GM19193 (cell line): ENCODE results near the gene BCLAF1.

Source experiments
- POLR2A ChIP-seq: IDR thresholded peaks from 4 replicates; pipeline ENCODE4 v1.6.1; 2011; ENCODE audit not compliant: insufficient read depth, insufficient read length; ENCODE audit errors: extremely low read depth

BCLAF1 gene

GRCh38 chr6:136284909-136285308 is 4.7 kb downstream of the BCLAF1 start:
- no peak for TF ChIP-seq POLR2A

DNA sequence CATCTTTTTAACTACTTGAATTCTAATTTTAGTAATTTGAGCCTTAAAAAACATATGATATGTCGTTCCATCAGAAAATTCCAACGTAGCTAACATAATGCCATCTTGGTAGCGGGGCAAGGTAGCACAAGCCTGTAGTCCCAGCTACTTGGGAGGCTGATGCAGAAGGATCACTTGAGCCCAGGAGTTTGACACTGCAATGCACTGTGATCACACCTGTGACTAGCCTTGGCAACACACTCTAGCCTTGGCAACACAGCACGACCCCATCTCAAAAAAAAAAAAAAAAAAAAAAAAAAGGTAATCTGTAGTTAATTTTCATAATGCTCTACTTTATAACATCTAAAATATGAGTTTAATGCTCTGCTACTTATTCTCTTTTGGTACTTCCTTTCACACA is 6.7 kb downstream of the BCLAF1 start:
- no peak for TF ChIP-seq POLR2A

GRCh38 chr6:136280032-136280609 is 9.5 kb downstream of the BCLAF1 start:
- no peak for TF ChIP-seq POLR2A

- TF ChIP-seq POLR2A = no peak
Observed at GRCh38 chr6:136274062-136274461, 15.6 kb downstream of the BCLAF1 start.

DNA sequence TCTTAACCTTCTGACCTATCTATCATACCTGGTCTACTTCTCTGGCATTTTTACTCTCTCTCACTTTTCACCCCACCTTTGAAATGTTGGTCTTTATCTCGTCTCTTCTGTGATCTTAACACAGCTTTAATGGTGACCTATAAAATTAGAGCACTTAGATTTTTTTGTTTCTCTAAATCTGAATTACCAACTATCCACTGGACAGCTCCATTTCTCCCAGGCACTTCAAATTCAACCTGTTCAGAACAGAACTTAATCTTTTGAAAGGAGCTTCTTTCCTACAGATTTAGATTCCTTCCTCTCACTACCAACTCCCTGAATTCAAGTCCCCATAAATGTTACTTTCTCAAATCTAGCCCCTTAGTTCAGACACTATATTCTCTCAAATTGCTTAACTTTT is 24.5 kb downstream of the BCLAF1 start:
- no peak for TF ChIP-seq POLR2A

DNA sequence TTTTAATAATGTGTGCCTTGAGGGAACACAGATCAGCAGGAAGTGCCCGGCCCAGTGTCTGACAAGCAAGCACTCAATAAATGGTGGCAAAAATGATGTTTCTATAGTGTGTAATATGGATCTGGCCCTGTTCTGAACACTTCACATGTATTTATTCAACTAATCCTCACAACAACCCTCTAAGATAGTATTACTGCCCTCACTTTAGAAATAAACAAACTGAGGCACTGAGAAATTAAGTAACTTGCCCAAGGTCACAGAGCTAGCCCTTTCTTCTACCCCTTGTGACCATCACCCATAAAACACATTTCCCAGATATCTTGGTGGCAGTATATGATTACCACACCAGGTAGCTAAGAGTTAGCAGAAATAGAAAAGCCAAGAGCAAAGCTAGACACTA is 26.7 kb downstream of the BCLAF1 start:
- no peak for TF ChIP-seq POLR2A

DNA sequence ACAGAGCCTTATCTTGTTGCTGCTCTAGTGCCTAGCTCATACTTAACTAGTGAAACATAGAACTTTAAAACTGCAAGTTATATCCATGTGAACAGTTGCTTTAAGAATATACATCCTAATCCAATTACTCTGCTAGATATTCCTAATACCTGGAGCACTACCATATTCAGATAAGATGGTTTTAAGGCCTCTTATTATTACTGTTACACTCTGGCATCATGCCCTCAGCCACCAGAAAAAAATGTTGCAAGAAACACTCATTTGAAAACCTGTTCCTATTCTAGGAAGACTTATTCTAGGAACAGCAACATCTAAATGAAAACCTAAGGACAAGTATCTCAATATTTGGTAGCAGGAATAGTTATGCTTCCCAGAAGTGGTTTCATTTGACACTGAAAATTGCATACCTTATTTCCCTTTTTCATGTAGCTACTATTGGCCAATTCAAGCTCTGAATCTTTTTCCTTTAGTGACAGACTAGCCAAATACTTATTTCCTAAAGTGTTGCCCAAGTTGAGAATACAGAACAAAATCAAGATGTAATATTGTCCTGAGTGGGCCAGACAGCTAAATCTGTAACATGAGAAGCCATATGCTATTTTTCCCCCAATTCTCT is 34.7 kb downstream of the BCLAF1 start:
- no peak for TF ChIP-seq POLR2A

GRCh38 chr6:136253734-136254133 is 35.9 kb downstream of the BCLAF1 start:
- TF ChIP-seq POLR2A = no peak

- TF ChIP-seq POLR2A = no peak
Observed at GRCh38 chr6:136252441-136252840, 37.2 kb downstream of the BCLAF1 start.

DNA sequence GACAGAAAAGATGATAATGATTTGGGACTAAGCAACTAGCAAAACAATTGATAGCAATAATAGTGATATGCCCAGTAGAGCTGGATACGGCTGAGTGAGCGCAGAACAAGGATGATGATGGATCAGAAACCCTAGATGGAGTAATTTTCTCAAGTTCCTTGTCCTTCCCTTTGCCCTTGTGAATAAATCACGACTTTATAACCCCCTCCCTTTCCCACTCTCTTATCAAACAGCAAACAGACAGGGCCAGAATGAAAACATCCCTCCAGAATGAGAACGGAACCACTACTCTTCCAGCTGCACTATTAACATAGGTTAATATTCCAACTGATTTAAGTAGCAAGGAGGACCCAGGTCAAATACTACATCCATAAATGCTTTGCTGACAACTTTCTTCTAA is 38.3 kb downstream of the BCLAF1 start:
- TF ChIP-seq POLR2A = no peak

- no peak for TF ChIP-seq POLR2A
Observed at GRCh38 chr6:136250686-136251008, 39.0 kb downstream of the BCLAF1 start.

DNA sequence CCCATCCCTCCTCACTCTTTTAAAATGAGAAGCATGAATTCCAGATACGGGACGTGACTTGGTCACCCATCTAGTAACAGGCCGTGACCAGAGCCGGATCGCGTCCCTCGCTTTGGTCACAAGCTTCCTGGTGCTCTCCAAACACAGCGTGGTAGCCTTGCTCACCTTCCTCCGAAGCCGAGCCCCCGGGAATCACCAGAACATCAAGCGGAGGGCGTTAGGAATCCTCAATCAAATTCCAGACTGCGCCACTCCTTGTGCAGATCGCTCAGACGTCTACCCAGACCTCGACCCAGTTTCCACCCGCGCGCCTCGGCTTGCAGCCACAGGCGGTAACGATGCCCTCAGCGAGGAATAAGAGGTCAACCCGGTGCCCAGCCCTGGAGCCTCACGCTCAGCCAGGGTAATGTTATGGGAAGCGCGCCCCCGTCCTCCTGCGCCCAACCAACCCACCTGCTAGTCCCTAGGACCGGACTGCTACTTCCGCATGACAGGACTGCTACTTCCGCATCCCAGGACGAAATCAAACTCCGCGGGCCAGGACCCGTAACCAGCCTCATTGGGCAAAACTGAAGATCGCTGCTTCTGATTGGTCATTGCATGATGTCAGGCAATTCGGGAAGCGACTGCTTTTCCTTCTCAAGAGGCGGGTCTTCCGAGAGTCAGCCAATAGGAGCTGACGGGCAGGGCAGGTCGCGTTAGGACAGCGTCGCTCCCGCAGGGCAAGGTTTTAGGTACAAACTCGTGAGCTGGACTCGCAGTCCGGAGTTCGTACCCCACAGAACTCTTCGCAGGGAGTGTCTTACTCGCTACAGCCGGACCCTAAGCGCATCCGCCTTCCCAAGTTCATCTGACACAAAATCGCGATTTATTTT is 39.6 kb downstream of the BCLAF1 start, which contains the start of gene MTFR2:
TSS of gene MTFR2 (minus strand) at position 501 of the 875 bp plus-strand sequence. CDS start 1,212 bp downstream, outside the sequence.
- peak; percentile 87 for TF ChIP-seq POLR2A

GRCh38 chr6:136249336-136249735 is 40.3 kb downstream of the BCLAF1 start:
- no peak for TF ChIP-seq POLR2A

- no peak for TF ChIP-seq POLR2A
Observed at GRCh38 chr6:136244061-136244616, 45.5 kb downstream of the BCLAF1 start.

DNA sequence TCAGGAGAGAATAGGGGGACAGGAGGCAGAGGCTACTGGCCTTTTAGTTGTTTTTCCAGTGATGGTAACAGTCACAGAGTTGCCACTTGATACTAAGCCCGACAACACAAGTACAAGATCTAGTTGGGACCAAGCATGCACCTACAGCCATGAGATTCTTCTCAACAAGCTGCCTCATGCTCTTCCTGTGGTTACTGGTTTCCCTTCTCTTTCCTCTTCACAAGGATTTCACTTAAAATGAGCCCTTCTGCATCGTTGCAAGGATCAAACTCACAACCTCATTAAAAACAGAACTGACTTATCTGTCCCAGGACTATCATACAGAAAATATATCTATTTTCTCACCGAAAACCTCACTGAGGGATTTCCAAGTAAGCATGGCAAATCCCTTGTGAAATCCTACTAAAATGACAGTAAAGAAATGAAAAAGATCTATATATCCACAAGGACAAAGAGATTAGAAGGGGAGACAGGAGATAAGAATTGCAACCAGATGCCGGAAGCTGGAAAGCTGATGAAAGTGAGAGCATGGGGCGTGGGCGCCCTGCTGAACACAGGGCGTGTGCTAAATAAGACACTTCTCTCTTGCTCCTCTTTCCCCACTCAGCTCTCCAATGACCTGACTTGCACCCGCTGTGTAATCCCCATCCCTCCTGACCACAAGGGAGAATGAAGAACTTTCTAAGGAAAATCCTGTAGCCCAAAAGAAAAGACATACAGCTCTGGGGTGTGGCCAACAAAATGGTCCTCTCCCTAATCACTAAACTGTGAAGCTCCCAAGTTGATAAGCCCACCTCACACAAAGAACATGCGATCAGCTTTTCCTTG is 53.0 kb downstream of the BCLAF1 start:
- no peak for TF ChIP-seq POLR2A
